GM21786 (cell line): ENCODE results near the gene RBM8A.

Experiments
- ATAC-seq: cut with Tn5 transposase; IDR thresholded peaks from one replicate; pipeline ENCODE4 v1.9.1; 2021; ENCODE audit not compliant: unreplicated experiment

Gene RBM8A

GRCh38 chr1:145884675-145885074, 42.6 kb downstream of the RBM8A start:
- no peak for ATAC-seq

DNA sequence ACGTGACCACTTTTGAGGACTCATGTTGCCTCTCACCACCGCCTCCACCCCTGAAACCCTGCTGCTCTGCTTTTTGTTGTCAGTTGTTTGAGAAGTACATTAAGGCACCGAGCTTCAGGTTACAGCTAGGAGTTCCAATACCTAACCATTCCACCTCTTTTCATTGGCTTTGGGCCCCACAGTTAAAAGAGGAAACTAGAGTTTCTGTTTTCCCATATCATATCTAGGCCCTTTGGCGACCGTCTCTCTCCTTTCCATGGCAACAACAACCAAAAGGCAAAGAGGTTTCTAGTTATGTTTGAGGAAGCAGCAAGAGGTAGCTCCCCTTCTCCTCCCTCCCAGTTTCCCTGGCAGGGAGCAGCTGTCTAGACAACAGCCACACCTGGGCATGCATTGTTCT, 47.5 kb downstream of the RBM8A start:
- no peak for ATAC-seq

- no peak for ATAC-seq
Measured at GRCh38 chr1:145878724-145879123, 48.6 kb downstream of the RBM8A start.

DNA sequence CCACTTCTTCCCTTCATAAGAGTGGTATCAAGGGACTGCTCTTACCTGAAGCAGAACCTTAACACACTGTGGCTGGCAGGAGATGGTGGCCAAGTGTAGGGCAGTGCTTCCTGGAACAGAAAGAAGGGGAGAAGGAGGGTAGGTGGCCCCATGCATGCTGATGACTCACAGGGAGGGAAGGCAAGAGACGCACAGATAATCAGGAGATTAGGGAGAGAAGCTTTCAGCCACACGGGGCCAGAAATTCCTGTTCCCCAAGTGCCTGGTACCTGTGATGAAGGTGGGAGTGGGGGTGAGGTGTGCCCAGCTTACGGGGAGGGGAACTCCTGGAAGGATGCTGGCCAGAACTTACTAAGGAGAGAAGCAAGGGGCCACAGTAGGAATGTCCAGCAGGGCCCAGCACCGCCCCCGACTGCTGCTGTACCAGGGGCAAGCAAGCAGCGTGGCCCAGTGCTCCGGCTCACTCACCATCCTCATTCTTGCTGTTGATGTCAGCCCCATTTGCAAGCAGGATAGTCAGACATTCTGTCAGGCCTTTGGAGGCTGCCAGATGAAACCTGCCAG, 49.3 kb downstream of the RBM8A start:
- no peak for ATAC-seq

- no peak for ATAC-seq
Measured at GRCh38 chr1:145874646-145875045, 52.6 kb downstream of the RBM8A start.

DNA sequence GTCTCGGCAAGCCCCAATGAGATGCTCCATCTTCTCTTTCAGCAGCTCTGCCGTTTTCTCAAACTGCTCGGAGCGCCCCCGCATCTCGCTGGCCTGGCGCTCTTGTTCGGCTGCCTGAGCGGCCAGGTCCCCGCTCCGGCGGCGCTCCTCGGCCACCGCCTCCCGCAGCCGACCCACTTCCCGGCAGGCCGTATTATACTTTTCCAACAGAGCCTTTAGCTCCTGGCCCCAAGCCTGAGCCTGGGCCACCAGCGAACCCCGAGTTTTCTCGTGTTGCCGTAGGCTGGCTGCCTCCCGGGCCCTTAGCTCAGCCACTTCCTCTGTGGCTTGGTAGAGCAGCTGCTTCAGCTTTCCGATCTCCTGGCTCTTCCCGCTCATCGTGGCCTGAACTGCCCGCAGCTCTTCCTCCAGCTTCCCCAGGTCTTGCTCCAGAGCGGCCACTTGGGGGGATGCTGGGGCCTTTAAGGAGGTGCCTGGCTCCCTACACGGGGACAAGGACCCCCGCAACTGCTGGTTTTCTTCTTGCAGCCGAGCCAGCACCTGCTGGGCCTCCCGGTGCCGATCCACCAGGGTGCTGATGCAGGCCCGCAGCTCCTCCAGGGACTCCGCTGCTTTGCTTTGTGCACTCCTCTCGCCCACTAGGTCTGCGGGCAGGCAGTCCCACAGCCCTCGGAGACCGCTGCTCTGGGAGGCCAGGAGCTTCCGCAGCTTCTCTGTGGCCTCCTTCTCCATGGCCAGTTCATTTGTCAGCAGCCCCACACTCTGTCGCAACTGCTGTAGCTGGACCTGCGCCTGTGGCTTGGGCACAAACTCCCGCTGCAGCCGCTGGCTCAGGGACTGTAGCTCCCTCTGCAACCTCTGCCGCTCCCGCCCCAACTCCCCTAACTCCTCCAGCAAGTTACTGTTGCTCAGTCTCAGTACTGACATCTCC, 55.0 kb downstream of the RBM8A start:
- ATAC-seq = no peak
